ENCODE results near the gene NSD2. TPM values are rescaled to one million over a fixed set of nuclear protein-coding genes. Genes with fewer than 3 reads are reported as not detected.

NSD2 gene
- total and polyA plus RNA-seq, 7 donors = 7.2 to 57.9 (median 36.0) TPM

DNA sequence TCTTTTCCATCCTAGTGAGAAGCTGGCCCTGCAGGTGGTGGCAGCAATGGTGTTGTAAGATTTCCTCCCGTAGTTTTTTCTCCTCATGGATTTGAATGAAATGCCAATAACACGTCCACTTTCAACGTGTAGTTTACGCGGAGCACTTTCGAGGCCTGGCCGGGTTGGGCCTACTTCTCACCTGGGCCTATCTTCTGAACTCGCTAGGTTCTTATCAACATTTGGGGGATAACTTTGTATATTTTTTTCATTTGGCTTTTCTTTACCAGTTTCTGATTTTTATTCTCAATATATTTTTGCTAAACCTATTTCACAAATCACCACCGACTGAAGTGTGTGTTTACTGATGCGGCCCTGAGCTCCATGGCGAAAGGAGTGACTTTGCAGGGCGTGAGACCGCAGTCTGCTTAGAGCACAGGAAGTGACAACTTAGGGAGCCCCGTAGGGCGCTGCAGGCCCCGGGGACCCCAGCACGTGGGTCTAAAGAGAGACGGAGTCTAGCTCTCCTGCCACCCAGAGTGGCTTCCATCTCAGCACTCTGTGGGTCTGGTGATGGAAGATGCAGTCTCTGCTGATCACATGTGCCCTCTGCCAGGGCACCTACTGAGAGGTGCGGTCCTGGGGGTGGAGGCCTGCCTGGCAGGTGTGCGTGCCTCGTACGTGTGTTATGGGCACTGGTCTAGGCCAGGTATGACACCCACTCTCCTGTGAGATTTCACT, 108.4 kb downstream of the NSD2 start:
- Histone ChIP-seq H3K9me3 (no peaks in the 10 kb centered on the region), H3K36me3 (peaks cover 45 to 93% (median 59%) of the 10 kb centered on the region in 4 donors), H3K27ac (no peak overlapping the region), H3K27me3 (no peaks in the 10 kb centered on the region), H3K4me3 (no peak overlapping the region), H3K4me1 (no peaks in the 10 kb centered on the region)
- no peak for TF ChIP-seq EP300 (IDR thresholded peaks at IDR 0.05)
- no peak for TF ChIP-seq POLR2AphosphoS5 (IDR thresholded peaks at IDR 0.05)
- no peak for TF ChIP-seq CTCF (IDR thresholded peaks at IDR 0.05)
- no peak for TF ChIP-seq POLR2A (IDR thresholded peaks at IDR 0.05)
- WGBS, 2 donors = 85 to 91% methylated on average over 22 of the region's 22 CpGs
- no peak for DNase-seq
- intact Hi-C loops (cut with DNase I) = no loop called here

- intact Hi-C loops (cut with DNase I) = no loop called here
- H3K36me3 ChIP-seq = peaks cover 49 to 93% (median 59%) of the 10 kb centered on the region in 4 donors
- WGBS, 2 donors = 94 to 95% methylated on average over 16 of the region's 16 CpGs
- TF ChIP-seq POLR2A (IDR thresholded peaks at IDR 0.05) = no peak
- TF ChIP-seq CTCF (IDR thresholded peaks at IDR 0.05) = no peak
- no peak for TF ChIP-seq POLR2AphosphoS5 (IDR thresholded peaks at IDR 0.05)
- TF ChIP-seq EP300 (IDR thresholded peaks at IDR 0.05) = no peak
- no peak for DNase-seq
- H3K4me1 ChIP-seq = no peaks in the 10 kb centered on the region
- H3K9me3 ChIP-seq = no peaks in the 10 kb centered on the region
- no peak overlapping the region for H3K4me3 ChIP-seq
- H3K27me3 ChIP-seq = no peaks in the 10 kb centered on the region
- no peak overlapping the region for H3K27ac ChIP-seq
These were observed 109.4 kb downstream of the NSD2 start for GRCh38 chr4:1980561-1981041.

GRCh38 chr4:1981251-1982058, 110.3 kb downstream of the NSD2 start:
- H3K27me3 ChIP-seq = no peaks in the 10 kb centered on the region
- DNase-seq = no peak
- peaks cover 51 to 93% (median 61%) of the 10 kb centered on the region in 4 donors for H3K36me3 ChIP-seq
- H3K27ac ChIP-seq = no peak overlapping the region
- intact Hi-C loops (cut with DNase I) = no loop called here
- H3K9me3 ChIP-seq = no peaks in the 10 kb centered on the region
- no peaks in the 10 kb centered on the region for H3K4me1 ChIP-seq
- WGBS, 2 donors = 68 to 81% methylated on average over 22 of the region's 22 CpGs
- H3K4me3 ChIP-seq = no peak overlapping the region
- TF ChIP-seq POLR2A (IDR thresholded peaks at IDR 0.05) = no peak
- no peak for TF ChIP-seq CTCF (IDR thresholded peaks at IDR 0.05)
- no peak for TF ChIP-seq EP300 (IDR thresholded peaks at IDR 0.05)
- TF ChIP-seq POLR2AphosphoS5 (IDR thresholded peaks at IDR 0.05) = no peak

DNA sequence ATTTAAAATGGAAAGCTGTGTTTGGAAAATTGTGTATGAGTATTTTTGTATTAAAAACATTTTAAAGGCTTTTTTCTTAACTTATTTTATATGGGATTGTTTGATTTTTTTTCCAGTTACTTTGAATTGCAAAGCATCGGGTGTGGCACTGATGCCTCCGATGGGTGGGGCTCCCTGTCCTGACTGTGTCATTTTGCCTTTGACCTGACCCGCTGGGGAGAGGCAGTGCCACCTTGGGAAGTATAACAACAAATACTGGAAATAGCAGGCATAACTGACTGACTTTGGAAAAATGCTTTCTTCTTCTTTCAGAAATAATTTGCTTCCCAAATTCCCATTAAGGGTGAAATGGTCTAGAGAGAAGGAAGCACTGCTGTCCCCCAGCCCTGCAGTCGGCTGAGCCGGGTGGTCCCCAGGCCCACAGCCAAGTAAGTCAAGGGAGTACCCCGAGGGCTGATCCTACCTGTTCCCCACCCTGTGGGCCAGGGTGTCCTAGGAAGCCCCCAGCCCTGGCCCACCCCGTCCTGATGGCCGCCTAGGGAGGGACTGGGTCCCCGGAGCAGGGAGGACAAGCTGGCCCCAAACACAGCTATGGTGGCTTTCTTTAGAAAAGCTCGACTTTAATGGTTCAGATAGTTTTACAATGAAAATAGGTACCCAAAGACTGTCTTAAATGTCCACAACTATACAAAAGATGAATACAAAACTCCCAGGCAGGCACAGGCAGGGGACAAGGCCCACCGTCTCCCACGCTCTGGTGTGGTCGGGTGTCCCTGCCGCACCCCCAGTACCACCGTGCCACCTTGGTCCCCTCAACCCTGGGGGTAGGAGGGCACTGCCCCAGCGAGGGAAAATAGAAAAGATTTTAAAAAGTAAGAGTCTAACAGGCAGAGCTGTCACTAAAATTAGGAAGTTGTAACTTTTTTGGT, 111.2 kb downstream of the NSD2 start:
- H3K4me1 ChIP-seq = no peaks in the 10 kb centered on the region
- H3K27me3 ChIP-seq = no peaks in the 10 kb centered on the region
- H3K4me3 ChIP-seq = no peak overlapping the region
- intact Hi-C loops (cut with DNase I) = no loop called here
- TF ChIP-seq POLR2A (IDR thresholded peaks at IDR 0.05) (no peak), EP300 (IDR thresholded peaks at IDR 0.05) (no peak), CTCF (IDR thresholded peaks at IDR 0.05) (no peak), POLR2AphosphoS5 (IDR thresholded peaks at IDR 0.05) (no peak)
- no peak overlapping the region for H3K27ac ChIP-seq
- DNase-seq = no peak
- 76 to 89% methylated on average over 16 of the region's 16 CpGs for WGBS, 2 donors
- H3K36me3 ChIP-seq = peaks cover 50 to 93% (median 62%) of the 10 kb centered on the region in 4 donors
- H3K9me3 ChIP-seq = no peaks in the 10 kb centered on the region

Measured in sigmoid colon (tissue), 7 donors.